Measurements from ENCODE around the gene SLC6A9.
A peak's percentile ranks its signal among the peaks of the same experiment; 100 is the strongest.

SLC6A9 gene

DNA sequence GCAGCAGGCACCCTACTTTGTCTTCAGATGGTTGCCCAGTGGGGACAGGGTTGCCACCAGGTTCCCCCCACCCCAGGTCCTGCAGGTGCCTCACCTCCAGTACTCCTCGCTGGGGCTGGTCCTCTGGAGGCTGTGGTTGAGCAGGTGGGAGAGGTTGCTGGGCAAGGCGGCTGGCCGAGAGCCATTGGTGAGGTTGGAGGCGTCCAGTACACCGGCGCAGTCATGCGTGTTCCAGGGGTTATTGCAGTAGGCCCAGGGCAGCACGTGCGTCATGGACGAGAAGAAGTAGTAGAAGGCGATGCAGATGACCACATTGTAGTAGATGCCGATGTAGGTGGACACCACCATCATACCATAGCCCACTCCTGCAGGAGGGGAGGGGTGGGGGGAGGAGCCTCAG lies 23.0 kb downstream of the SLC6A9 start:
- DNase-seq (ENCODE audit: extremely low read depth in 1 of 2, low read depth in 1 of 2) = no peak

DNA sequence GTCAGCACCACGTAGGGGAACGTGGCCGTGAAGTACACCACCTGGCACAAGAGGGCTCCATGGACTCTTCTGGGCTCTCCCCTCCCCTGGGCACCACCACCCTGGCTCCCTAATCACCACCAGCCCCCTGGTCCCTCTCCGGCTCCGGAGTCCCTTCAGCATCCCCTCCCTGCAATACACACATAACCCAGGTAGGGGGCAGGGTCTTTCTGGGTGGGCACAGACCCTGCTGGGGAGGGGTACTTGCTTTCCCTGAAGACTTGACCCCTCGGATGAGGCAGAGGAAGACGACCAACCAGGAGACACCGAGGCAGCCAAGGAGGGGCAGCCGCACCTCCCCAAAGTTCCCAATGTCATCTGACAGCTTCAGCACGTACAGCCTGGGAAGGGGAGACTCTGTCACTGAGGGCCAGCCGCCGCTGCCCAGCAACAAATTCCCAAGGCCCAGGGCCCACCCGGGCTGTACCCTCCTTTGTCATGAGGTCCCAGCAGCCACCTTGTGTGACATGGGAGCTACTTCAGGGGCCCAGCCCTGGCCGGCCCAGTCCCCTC lies 28.6 kb downstream of the SLC6A9 start:
- no peak for DNase-seq (ENCODE audit: extremely low read depth in 1 of 2, low read depth in 1 of 2)

- no peak for DNase-seq (ENCODE audit: extremely low read depth in 1 of 2, low read depth in 1 of 2)
Observed at GRCh38 chr1:44002165-44002564, 29.1 kb downstream of the SLC6A9 start.

GRCh38 chr1:44000122-44000665 lies 31.1 kb downstream of the SLC6A9 start:
- no peak for DNase-seq (ENCODE audit: extremely low read depth in 1 of 2, low read depth in 1 of 2)

- no peak for DNase-seq (ENCODE audit: extremely low read depth in 1 of 2, low read depth in 1 of 2)
Observed at GRCh38 chr1:43999455-43999854, 31.8 kb downstream of the SLC6A9 start.

DNA sequence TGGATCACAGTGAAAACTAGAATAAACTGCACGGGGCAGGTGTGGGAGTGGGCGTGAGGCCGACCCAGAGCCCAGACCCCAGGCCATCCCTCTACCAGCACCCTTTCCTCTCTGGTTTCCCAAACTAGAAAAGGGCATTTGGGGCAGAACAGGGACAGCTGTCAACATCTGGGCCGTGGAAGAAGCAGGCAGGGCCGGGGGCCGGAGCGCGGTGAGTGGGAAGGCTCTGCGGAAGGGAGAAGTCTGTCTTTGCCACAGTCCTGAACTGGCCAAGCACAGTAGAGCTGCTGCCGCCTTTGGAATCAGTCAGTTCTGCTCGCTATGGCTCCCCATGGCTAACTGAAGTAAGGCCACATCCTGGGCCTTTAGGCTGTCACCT lies 33.3 kb downstream of the SLC6A9 start:
- DNase-seq (ENCODE audit: extremely low read depth in 1 of 2, low read depth in 1 of 2) = no peak

DNA sequence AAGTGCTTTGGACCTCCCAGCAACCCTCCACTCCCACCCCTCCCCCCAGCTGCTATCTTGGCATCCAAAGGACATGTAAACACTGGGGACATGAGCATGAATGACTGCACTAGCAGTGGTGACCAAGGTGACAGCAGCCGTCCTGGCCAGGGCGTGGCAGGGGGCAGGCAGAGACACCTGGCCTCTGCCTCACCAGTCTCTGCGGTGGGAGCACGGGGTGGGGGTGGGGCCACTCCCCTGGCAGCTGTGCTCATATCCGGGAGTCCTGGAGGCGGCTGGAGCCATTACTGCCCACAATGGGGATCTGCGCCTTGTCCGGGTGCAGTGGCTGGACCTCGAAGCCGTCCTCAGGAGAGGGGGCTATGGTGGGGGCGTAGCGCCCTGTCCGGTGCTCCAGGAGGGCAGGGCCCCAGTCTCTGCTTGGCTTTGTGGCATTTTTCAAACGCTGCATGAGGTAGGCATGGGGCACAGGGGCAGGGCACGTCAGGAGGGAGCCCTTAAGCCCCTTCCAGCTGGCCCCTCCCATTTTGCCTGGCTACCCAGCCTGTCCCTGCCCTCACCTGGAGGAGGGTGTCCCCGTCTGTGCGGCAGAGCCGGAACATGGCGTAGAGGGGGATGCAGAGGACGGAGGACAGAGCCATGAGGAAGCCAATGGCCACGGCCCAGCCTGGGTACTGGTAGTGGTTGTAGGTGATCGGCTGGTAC lies 33.8 kb downstream of the SLC6A9 start:
- no peak for DNase-seq (ENCODE audit: extremely low read depth in 1 of 2, low read depth in 1 of 2)

- no peak for DNase-seq (ENCODE audit: extremely low read depth in 1 of 2, low read depth in 1 of 2)
Observed at GRCh38 chr1:43996733-43997115, 34.5 kb downstream of the SLC6A9 start.

DNA sequence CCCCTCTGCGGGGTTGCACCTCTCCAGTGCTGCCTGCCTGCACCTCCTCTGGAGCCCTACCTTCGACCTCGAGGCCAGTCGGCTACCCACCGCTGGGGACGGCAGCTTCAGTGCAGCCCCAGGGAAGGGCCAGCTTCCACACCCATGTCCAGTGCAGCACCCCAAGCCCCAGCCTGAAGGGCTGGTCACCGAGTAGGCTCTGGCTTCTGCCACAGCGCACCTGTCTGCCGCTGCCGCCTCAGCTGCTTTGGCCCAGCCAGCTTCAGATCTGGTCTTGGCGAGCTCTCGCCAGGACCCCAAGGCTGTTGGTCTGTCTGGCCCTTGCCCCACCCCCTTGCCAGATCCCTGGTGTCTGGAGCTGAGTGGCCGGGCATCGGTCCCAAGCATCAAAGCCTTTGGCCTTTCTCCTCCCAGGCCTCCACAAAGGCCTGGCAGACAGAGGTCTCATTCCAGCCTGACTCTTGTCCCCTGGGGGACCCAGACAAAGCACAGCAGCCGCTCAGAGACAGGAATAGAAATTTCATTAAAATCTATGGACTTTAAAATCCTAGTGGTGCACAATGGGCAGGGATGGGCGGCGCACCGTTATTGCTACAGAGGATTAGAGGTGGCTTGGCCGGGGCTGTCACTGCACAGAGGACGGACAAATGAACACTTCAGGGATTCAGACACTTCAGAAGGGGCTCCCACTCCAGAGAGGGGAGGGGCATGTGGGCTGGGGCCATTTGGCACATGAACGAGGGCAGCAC lies 35.1 kb downstream of the SLC6A9 start:
- DNase-seq (ENCODE audit: extremely low read depth in 1 of 2, low read depth in 1 of 2) = no peak

DNA sequence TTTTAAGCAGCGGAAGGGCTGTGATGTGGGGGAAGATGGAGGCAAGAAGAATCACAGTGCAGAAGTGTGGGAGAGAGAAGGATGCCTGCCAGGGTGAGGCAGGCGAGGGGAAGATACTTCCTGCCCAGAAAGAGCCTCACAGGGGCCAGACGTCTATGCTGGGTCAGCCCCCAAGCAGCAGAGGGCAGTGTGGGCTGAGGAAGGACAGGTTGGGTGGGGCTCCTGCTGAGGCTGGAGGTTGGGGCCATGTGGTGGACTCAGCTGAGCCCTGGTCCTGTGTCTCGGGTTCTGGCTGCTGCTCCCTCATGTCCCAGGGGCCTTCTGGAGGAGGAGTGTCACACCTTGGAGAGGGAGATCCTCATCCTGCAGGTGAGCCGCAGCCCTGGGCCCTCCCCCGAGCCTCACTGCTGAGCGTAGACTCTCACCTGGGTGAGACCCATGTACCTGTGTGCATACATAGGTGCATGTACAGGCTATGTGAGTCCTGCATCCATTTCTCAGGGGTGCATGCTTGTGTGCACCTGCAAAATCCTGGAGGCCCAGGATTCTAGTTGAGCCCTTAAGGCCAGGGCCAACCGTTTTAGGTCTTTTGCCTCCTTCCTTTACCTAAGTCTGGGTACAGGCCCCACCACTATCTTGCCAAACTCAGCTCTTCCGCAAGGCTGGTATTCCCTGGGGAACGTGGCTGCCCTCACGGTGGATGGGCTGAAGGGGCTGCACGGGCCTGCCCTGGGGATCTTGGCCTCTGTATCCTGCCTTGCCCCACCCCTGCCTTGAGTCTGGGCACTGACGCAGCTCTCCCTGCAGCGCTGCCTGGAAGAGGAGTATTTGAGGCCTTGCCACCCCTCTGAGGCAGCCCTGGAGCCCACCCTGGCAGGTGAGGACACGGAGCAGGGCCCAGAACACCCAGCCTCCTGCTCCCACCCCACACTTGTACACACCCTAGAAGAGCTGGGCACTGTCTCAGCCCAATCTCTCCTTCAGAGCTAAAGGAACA lies 36.2 kb downstream of the SLC6A9 start:
- DNase-seq (ENCODE audit: extremely low read depth in 1 of 2, low read depth in 1 of 2) = no peak

GRCh38 chr1:43994071-43994470 lies 37.2 kb downstream of the SLC6A9 start:
- no peak for DNase-seq (ENCODE audit: extremely low read depth in 1 of 2, low read depth in 1 of 2)

DNA sequence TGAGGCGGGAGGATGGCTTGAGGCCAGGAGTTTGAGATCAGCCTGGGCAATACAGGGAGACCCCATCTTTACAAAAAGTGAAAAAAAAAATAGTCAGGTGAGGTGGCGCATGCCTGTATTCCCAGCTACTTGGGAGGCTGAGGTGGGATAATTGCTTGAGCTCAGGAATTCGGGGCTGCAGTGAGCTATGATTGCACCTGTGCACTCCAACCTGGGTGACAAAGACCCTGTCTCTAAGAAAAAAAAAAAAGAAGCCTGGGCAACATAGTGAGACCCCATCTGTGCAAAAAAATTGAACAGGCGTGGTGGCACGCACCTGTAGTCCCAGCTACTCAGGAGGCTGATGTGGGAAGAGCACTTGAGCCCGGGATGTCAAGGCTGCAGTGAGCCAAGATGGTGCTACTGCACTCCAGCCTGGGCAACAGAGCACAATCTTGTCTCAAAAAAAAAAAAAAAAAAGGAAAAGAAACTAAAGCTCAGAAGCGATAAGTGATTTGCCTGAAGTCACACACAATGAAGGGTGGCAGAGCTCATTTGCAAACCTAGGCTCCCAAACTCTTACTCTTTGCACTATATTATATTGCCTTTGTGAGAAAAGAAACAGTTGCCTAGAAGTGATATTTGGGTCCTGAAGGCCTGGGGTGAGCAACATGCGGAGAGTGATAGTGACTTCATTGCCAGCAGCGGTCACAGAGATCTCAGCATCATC lies 37.9 kb downstream of the SLC6A9 start:
- DNase-seq (ENCODE audit: extremely low read depth in 1 of 2, low read depth in 1 of 2) = no peak

DNA sequence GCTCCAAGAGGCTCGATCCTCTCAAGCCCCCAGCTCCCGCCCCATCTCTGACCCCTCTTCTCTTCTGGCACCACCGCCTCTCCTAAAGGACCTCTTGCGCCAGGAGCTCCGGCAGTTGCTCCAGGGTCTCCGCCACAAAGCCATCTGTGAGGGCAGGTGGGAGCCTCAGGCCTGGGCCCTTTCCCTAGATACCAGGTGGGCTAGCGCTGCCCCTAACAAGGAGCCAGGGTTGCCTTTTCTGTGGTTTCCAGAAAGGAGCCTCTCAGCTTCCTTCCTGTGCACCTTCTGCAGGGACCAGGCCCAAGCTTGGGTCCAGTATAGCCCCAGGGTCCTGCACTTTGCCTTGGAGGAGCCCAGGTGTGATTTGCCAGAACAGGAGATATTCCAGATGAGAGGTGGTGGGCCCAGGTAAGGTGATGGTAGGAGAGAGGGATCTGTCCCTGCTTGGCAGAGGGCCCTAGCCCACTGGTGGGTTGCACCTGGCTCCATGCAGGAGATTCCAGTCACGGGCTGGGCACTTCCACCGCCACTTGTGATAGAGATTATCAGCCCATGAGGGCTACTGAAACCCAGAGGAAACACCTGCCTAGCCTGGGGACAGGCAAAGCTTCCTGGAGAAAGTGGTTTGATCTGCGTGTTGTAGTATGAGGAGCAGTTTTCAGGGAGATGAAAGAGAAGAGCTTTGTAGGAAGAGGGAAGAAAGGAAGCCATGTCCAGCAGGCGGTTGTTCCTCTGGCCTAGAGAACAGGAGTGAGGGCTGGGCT lies 38.8 kb downstream of the SLC6A9 start:
- DNase-seq (ENCODE audit: extremely low read depth in 1 of 2, low read depth in 1 of 2) = no peak

DNA sequence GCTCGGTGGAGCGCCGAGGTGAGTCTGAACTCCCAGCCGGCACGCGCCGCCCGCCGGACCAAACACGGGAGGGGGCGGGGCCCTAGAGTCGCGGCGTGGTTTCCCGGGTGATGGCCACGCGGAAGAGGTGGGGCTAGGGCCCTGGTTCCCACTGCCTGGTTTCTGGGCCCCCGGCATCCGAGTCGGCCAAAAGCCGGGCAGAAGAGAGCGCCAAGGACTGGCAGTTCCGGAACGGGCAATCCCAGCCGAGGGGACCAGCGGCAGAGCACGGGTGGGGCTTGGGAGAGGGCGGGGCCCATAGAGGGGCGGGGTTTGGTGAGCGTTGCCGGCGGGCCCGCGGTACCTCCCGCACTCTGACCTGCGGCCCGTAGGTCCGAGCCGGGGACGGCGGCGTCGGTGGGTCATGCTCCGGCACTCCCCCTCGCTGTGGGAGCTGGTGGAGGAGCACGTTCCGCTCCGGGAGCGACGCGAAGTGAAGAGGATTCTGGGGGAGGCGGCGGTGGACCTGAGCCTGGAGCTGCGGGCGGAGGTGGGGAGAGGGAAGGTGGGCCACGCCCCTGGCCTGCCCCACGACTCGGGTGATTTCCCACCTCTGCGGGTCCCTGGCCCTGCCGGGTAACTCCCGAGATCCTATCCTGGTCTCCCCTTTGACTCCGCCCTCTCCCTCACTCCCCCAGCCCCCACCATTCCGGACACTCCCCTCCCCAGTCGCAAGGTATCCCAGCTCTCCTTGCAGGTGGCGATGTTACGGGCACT lies 39.6 kb downstream of the SLC6A9 start, which contains the start of gene CCDC24:
Gene CCDC24, plus strand, starts transcription at position 124 of the 756 bp plus-strand sequence. Its CDS starts 280 bp downstream, at position 404.
- peak; percentile 36 to 62 for DNase-seq (ENCODE audit: extremely low read depth in 1 of 2, low read depth in 1 of 2)

GRCh38 chr1:43991200-43991475 lies 40.1 kb downstream of the SLC6A9 start:
- DNase-seq (ENCODE audit: extremely low read depth in 1 of 2, low read depth in 1 of 2) = no peak

GRCh38 chr1:43990271-43991199 lies 40.7 kb downstream of the SLC6A9 start:
- no peak for DNase-seq (ENCODE audit: extremely low read depth in 1 of 2, low read depth in 1 of 2)

DNA sequence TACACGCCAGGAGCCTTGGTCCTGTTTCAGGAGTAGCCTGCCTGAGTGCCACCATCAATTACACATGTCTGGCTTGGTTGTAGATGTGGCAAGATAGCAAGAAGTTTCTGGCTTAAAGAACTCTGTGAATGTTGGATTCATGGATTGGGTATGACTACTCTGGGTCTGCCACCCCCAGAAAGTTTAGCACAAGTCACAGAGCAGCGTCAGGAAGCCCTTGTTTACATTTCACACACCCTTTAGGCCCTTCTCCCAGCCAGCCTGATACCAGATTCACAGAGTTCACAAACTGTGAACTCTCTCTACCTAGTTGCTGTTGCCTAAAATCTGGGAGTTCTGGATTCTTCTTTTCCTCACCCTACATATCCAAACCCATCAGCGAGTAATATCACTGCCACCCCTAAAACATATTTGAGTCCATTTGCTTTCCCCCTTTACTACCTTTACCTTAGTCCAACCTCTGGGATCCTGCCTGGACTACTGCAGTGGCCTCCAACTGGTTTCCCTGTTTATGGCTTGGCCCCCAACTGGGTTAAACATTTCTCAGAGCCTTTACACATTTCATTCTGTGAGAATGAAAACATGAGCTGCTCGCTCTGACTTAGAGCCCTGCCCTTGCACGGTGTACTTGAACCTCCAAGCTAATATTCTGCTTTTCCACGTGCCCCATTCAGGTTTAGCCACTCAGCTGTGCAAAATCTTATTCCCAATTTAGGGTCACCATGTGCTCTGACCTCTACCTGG lies 43.9 kb downstream of the SLC6A9 start:
- no peak for DNase-seq (ENCODE audit: extremely low read depth in 1 of 2, low read depth in 1 of 2)

All from activated CD8-positive, alpha-beta memory T cell treated with anti-CD3 and anti-CD28 coated beads for 1 hour (primary cell).